ENCODE data around the gene CRCP. TPM values are rescaled to one million over a fixed set of nuclear protein-coding genes. Genes with fewer than 3 reads are reported as not detected.

CRCP gene
- total and polyA plus RNA-seq, 7 donors = 11.3 to 23.8 (median 13.5) TPM

GRCh38 chr7:66185680-66186187 is 71.1 kb downstream of the CRCP start:
- ATAC-seq = no peak
- no peak overlapping the region for H3K4me3 ChIP-seq
- no peak for DNase-seq
- no peaks in the 10 kb centered on the region for H3K9me3 ChIP-seq
- WGBS, 3 donors = 91 to 94% (median 92%) methylated on average over 8 of the region's 8 CpGs
- no peaks in the 10 kb centered on the region for H3K4me1 ChIP-seq
- no peaks in the 10 kb centered on the region for H3K36me3 ChIP-seq (ENCODE audit: insufficient read depth in 1 of 2, low read depth in 1 of 2)
- intact Hi-C loops (cut with DNase I) = no loop called here
- no peak overlapping the region for H3K27ac ChIP-seq
- no peaks in the 10 kb centered on the region for H3K27me3 ChIP-seq (ENCODE audit: insufficient read depth in 3 of 3, low read length in 2 of 3)
- TF ChIP-seq, protein P1, sequence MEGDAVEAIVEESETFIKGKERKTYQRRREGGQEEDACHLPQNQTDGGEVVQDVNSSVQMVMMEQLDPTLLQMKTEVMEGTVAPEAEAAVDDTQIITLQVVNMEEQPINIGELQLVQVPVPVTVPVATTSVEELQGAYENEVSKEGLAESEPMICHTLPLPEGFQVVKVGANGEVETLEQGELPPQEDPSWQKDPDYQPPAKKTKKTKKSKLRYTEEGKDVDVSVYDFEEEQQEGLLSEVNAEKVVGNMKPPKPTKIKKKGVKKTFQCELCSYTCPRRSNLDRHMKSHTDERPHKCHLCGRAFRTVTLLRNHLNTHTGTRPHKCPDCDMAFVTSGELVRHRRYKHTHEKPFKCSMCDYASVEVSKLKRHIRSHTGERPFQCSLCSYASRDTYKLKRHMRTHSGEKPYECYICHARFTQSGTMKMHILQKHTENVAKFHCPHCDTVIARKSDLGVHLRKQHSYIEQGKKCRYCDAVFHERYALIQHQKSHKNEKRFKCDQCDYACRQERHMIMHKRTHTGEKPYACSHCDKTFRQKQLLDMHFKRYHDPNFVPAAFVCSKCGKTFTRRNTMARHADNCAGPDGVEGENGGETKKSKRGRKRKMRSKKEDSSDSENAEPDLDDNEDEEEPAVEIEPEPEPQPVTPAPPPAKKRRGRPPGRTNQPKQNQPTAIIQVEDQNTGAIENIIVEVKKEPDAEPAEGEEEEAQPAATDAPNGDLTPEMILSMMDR (IDR thresholded peaks at IDR 0.05) = no peak

DNA sequence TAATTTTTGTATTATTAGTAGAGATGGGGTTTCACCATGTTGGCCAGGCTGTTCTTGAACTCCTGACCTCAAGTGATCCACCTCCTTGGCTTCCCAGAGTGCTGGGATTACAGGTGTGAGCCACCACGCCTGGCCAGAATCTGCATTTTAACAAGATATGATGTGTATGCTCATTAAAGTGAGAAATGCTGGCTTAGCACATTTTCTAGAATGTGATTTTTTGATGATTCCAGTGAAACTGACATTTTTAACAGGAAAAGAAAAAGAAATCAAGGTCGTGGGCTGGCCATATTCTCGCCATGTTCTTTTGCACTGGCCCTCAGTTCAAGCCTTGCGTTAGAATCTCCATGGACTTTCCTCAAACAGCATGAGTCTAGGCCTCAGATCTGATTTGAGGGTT is 72.3 kb downstream of the CRCP start:
- Histone ChIP-seq H3K9me3 (no peaks in the 10 kb centered on the region), H3K4me3 (no peak overlapping the region), H3K27ac (no peak overlapping the region), H3K27me3 (ENCODE audit: insufficient read depth in 3 of 3, low read length in 2 of 3) (no peaks in the 10 kb centered on the region), H3K4me1 (no peaks in the 10 kb centered on the region), H3K36me3 (ENCODE audit: insufficient read depth in 1 of 2, low read depth in 1 of 2) (no peaks in the 10 kb centered on the region)
- ATAC-seq = no peak
- TF ChIP-seq, protein P1 (IDR thresholded peaks at IDR 0.05) = no peak
- no peak for DNase-seq
- intact Hi-C loops (cut with DNase I) = no loop called here
- 88 to 94% (median 92%) methylated on average over 4 of the region's 4 CpGs for WGBS, 3 donors

GRCh38 chr7:66187905-66188304 is 73.3 kb downstream of the CRCP start:
- Histone ChIP-seq H3K9me3 (no peaks in the 10 kb centered on the region), H3K4me3 (no peak overlapping the region), H3K36me3 (ENCODE audit: insufficient read depth in 1 of 2, low read depth in 1 of 2) (no peaks in the 10 kb centered on the region), H3K27ac (no peak overlapping the region), H3K4me1 (no peaks in the 10 kb centered on the region), H3K27me3 (ENCODE audit: insufficient read depth in 3 of 3, low read length in 2 of 3) (no peaks in the 10 kb centered on the region)
- intact Hi-C loops (cut with DNase I) = no loop called here
- 3 to 27% (median 7%) methylated on average over 1 of the region's 1 CpG for WGBS, 3 donors
- ATAC-seq = peak in 3 of 4 donors; percentile 62 to 73 (median 63)
- DNase-seq = peak; percentile 69 to 80
- TF ChIP-seq, protein P1 (IDR thresholded peaks at IDR 0.05) = no peak

DNA sequence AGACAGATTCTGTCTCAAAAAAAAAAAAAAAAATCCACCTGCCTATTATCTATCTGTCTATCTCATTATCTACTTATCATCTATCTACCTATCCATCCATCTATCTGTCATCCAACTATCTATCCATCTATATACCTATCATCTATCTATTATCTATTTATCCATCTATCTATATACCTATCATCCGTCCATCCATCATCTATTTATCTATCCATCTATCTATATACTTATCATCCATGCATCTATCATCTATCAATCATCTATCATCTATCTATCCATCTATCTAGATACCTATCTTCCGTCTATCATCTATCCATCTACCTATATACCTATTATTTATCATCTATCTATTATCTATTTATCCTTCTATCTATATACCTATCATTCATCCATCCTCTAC is 74.0 kb downstream of the CRCP start:
- 92 to 96% (median 94%) methylated on average over 2 of the region's 2 CpGs for WGBS, 3 donors
- ATAC-seq = no peak

More for the DNA sequence above, 74.0 kb downstream of the CRCP start:
- no peaks in the 10 kb centered on the region for H3K4me1 ChIP-seq
- no peaks in the 10 kb centered on the region for H3K9me3 ChIP-seq
- intact Hi-C loops (cut with DNase I) = no loop called here
- no peak for DNase-seq
- H3K36me3 ChIP-seq (ENCODE audit: insufficient read depth in 1 of 2, low read depth in 1 of 2) = no peaks in the 10 kb centered on the region
- no peak overlapping the region for H3K27ac ChIP-seq
- TF ChIP-seq, protein P1 (IDR thresholded peaks at IDR 0.05) = no peak
- no peak overlapping the region for H3K4me3 ChIP-seq
- no peaks in the 10 kb centered on the region for H3K27me3 ChIP-seq (ENCODE audit: insufficient read depth in 3 of 3, low read length in 2 of 3)
